CD4-positive, alpha-beta T cell treated with Interferon alpha-2 for 1 hour (primary cell): ENCODE results near the gene DHH.

Experiments
- DNase-seq, 2 donors: peaks; one replicate each; pipeline ENCODE4 v3.0.0-alpha.2; 2020 to 2022

DHH gene

DNA sequence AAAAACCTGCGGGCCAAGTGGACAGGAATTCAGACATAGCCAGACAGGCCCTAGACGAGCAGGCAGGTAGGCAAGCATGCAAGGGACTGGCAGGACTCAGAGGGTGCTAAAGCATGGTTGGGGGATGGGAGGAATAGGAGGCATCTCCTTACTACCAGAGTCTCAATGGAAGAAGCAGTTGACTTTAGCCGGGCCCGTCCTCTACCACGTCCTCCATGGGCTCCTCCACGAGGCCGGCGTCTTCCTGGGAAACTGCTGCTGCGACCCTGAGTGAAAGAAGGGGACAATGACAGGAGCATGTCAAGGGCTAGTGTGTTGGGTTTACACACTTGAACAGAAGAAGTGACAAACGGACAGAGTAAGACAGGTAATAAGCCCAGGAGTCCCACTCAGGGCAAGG lies 45.6 kb downstream of the DHH start:
- DNase-seq, result no peak

DNA sequence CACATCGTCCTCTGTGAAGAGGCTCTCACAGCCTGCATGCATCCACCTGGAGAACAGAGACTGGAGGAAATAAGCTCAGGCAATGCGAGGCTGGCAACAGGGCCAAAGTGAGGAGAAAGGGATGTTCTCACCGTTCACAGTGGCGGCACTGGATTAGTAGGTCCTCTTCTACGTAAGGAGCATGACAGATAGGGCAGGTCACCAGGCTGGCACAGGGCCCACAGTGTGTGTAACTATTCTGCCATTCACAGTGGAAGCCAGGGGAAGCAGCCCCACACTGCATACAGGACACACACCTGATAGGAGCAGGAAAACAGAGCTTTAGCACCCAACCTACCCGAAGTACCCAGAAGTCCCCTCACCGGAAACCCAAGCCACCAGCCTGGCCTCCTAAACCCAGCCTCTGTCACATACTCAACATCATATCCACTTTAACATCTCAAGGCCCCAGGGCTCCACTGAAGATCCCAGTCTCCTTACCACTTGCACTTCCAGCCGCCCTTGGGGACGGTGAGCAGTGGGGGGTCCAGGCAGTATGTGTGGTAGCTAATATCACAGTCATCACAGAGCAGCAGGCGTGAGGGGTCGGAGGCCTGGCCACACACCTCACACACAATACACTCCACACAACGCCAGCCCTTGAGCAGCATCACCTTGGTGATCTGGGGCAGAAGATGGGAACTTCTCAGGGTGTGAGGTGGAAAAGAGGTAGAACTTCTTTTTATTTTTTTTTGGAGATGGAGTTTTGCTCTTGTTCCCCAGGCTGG lies 48.3 kb downstream of the DHH start:
- DNase-seq, result no peak

DNA sequence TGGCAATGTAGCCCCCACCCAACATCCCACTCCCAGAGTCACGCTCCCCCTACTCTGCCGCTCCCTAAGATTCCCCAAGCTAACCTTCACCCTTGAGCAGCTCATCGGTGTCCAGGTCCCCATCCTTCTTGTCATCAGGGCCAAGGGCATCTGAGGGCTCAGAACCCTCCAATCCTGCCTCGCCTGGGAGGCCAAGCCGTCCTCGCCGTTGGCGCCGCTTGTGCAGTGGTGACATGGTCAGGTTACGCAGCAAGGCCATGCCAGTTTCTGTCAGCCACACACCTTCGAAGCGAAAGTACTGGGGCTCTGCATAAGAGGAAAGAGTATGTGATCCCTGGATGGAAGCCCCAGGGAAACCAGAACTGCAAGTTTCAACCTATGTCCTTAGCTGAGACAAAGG lies 49.9 kb downstream of the DHH start:
- no peak for DNase-seq

DNA sequence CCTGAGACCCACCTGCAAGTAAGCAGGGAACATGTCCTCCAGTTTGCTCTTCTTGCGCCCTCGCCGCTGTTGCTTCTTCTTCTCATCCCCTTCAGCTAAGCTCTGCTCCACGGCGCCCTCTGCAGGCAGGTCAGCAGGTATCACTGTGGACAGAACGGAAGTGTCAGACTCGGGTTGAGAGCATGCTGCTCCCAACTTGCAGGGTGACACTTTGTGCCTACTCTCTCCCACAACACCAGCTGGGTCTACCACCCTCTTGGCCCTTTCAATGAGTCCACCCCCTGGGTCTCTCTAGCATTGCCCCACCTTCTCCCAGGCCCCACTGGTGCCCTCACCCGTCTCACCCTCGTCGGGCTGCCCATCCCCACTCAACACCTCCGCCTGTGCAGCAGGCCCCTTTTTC lies 50.7 kb downstream of the DHH start:
- peak; percentile 77 to 84 for DNase-seq

DNA sequence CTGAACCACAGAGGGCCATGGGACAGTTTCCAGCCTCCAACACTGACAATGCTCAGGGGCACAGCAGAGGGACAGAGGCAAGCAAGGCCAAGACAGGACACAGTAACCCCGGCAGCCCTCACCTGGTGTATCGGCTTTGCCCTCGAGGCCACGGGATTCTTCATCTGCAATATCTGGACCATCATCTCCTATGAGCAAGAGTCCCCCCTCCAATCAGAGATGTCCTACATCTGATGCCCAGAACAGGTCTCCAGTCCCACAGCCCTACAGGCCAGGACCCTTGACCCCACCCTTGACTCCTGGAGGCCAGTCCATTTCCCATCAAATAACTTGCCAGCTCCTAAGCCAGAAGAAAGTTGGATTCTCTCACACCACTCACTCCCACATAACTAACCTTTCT lies 51.4 kb downstream of the DHH start:
- DNase-seq, result no peak

DNA sequence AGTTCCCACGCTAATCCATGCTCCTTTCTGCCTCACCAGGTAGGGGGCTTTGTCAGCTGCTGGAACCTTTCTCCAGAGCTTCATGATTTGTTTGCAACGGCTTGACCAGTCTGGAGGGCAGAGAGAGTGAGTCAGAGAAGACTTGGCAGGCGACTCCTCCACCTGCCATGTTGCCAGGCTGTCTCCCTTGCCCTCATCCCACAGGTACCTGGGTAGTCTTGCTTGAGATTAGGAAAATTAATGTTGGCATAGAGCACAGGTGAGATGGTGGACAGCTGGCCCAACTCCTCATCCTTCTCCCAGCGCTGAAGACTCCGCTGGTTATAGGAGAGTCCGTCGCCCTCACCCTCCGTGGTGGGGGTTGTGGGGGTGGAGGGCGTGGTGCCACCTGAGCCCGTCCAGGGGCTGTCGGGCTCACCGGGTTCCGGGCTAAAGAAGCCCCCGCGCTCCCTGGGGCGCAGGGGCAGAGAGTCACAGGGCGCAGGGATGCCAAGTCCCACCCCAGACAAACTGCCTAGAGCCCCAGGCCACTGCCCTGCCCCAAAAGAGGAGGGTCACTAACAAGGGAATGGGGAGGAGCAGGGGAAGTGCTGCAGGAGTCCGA lies 52.6 kb downstream of the DHH start:
- no peak for DNase-seq

DNA sequence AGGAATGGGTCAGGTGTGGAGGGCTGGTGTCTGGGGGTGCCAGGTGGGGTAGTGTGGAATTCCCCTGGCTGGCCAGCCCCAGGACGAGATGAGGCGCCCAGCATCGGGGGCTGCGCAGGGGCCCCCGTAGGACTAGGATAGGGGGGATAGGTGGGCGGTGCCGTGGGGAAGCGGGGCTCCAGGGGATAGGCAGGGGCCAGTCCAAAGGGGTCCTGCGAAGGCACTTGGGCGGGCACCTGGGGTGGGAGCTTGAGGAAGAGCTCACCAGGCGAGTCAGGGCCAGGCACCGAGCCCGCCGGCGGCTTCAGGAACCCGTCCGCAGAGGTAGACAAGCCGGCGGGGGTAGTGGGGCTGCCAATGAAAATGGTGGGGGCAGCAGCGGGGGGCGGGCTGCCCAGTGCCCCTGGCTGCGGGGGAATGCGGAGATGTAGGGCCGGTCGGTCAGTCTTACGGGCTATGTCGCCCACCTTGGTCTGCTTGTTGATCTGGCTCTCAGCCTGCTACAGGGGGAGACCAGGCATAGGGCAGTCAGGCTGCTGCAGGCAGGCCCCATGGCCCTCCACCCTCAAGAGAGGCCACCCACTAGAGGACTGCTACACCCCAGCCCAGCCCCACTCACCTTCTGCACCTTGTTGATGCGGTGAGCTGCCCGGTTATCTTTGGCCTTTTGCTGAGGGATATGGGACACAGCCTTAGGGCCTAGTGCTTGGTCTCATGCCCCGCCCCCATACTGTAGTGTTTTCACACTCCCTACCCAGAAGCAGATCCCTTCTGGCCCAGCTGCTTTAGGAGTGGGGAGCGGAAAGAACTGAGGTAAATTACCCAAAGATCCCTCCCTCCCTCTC lies 53.3 kb downstream of the DHH start:
- DNase-seq, result no peak

DNA sequence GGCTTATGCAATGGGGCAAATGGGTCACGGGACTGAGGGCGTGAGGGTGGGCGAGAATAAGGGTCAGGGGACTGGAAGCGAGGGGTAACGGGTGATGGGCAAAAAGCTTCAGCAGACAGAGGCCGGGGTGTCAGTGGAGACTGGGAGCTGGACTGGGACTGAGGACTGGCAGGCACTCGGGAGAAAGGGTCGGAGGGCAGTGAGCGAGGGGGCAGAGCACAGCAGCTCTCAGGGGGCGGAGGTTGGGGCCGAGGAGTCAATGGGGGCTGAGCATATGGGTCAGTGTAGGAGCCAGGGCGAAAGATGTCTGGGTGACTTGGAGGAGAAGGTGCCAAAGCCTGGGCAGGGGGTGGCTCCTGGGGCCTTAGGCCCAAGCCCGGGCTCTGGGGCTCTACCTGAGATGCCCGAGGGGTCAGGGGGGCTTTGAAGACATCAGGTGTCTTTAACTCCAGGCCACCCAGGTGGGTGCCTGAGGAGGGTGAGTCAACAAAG lies 54.2 kb downstream of the DHH start:
- no peak for DNase-seq

DNA sequence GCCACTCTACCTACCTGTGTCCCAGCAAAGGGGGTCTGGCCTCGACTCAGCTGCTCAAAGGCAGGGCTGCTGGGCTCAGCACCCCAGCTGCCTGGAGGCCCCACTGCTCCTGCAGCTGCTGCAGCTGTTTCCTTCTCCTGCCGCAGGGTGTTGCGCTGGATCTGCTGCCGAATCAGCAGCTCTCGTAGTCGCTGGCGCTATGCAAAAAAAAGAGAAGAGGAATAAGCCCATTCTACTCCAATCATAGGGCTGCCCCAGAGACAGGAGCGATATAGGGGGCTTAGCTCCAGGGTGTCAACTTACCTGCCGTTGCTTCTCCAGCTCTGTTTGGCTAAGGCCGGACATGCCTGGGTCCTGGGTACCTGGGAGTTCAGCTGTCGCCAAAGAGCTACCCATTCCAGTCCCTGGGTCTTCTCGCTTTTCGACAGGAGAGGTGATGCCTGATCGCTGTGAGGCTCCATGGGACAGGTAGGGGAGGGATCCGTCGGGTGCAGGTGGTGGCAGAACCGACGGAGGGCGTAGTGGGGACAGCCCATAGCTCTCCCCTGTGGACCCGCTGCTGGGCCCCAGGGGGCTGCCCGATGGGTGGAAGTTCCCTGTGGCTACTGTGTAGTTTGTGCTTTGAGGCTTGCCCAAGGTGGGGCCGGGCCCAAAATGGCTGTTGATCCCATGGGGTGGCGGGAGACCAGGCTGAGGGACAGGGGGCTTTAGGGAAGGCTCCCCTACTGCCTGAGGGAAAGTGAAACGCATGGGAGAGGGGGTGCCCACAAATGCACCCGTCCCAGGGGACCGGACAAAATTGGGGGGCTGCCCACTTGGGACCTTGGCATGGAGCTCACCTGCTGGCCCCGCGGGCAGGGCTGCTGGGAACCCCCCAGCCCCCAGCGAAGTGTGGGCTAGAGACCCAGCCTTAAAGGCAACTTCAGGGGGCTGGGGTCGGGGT lies 54.9 kb downstream of the DHH start:
- DNase-seq, result no peak

DNA sequence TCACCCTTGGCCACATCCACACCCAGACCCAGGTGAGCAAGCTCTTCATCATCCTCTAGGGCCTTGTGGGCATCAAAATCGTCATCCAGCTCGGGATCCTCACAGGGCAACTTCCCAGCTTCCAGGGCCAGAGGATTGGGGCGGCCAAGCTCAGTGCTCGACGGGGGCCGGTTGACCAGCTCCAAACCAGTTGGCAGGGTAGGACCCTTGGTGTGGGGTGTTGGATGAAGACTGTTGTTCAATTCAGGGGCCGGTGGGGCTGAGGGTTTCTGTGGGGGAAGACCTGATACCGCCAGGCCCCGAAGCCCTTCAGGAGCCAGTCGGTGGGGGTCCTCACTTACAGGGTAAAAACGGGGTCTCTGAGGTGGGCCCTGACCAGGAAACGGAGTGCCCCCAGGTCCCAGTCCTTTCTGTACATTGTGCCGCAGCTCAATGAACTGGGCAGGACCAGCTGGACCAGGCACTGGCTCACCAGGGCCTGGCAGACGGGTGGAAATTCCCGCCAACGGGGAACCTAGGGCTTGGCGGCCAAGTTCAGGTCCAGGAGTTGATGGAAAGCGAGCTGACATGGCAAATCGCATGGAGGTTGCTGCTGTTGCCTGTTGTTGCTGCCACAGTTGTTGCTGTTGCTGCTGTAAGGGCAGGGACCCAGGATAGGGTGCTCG lies 56.2 kb downstream of the DHH start:
- DNase-seq, result no peak

DNA sequence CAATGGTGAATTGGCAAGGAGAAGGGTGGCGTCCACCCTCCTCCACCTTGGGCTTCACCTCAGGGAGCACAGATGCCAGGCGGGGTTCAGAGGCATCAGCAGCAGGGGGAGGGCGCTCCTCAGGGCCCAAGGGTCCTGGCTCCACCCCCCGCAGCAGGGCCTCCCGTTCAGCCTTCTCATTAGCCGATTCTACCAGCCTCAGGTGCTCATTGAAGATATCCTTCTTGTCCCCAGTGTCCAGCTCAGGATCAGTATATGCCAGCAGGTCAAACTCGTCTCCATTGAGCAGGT lies 56.7 kb downstream of the DHH start:
- no peak for DNase-seq

DNA sequence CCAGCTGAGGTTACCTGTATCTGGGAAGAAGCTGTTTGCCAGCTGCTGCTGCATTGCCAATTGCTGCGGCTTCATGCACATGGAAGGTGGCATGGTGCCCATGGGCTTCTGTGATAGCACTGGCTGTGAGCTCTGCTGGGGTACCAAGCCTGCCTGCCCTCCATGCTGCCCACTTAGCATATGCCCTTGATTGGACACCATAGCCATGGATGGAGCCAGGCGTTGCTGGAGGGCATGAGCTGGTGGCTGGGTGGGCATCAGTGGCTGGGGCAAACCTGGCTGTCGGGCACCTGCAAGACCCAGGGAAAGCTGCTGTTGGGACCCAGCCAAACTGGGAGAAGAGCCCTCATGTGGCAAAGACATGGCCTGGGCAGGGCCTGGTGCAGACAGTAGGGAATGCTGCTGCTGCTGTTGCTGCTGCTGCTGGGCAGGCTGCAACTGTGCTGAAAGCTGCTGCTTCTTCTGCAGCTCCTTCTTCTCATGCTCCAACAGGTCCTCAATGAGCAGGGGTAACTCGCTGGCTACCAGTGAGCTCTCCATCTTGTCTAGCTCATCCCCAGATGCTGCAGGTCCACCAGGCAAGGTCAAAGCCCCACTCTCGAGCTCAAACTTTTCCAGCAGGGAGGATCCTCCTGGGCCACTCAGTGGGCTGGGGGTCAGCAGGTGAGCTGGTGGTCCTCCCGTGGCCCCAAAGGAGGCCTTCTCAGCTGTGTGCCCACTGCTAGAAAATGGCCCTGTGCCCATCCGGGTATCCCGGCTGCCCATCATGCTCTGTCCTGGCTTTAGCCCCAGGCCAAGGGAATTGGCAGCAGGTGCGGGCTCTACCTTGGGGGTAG lies 57.3 kb downstream of the DHH start:
- no peak for DNase-seq
